ENCODE results near the gene PEX26. TPM values are rescaled to one million over a fixed set of nuclear protein-coding genes. Genes with fewer than 3 reads are reported as not detected.

PEX26 gene
- total and polyA plus RNA-seq, 2 donors (not counting 1 experiment from before 2014, with no cell fraction given): 10.9 to 33.4 TPM

- Histone ChIP-seq H3K36me3 (replicated peaks in 1 of 2; ENCODE audit: control extremely low read depth in 1 of 2, control insufficient read depth in 1 of 2, extremely low read depth in 1 of 2, insufficient read depth in 2 of 2, low read length in 1 of 2) (no peaks in the 10 kb centered on the region), H3K79me2 (ENCODE audit: control insufficient read depth, insufficient read depth, low read length) (no peaks in the 10 kb centered on the region), H3K27me3 (replicated peaks in 1 of 4; ENCODE audit: control extremely low read depth in 1 of 4, control insufficient read depth in 3 of 4, insufficient read depth in 4 of 4, low read length in 3 of 4) (peaks cover 0 to 7% (median 0%) of the 10 kb centered on the region in 4 experiments), H3K27ac (ENCODE audit: low read length in 2 of 2) (no peak overlapping the region), H3K9me3 (ENCODE audit: control extremely low read depth in 1 of 3, control insufficient read depth in 2 of 3, insufficient read depth in 1 of 3, low read length in 2 of 3) (no peaks in the 10 kb centered on the region), H2AFZ (ENCODE audit: insufficient read depth, low read depth, low read length, poor library complexity, severe bottlenecking) (no peak overlapping the region), H3K4me1 (ENCODE audit: control insufficient read depth in 2 of 2, insufficient read depth in 2 of 2, low read length in 2 of 2) (peaks cover 15% of the 10 kb centered on the region in 2 donors), H3K4me3 (ENCODE audit: control extremely low read depth in 1 of 5, extremely low read depth in 1 of 5, insufficient read depth in 1 of 5, low read depth in 2 of 5, low read length in 4 of 5) (no peak overlapping the region), H3K9ac (ENCODE audit: low read length) (no peak overlapping the region), H4K20me1 (ENCODE audit: control insufficient read depth, insufficient read depth, low read length, poor library complexity, severe bottlenecking) (no peaks in the 10 kb centered on the region), H3K4me2 (replicated peaks; ENCODE audit: low read depth, low read length, poor library complexity, severe bottlenecking) (no peak overlapping the region)
- ChIA-PET CTCF (no interaction called here), POLR2A (no interaction called here)
- H3K4me3 Mint-ChIP-seq: no peak overlapping the region
- DNase-seq: no peak
- WGBS (ENCODE audit: insufficient coverage): 94% methylated on average over 5 of the region's 9 CpGs
- H3K27me3 Mint-ChIP-seq: peaks cover 7% of the 10 kb centered on the region
- H3K4me1 Mint-ChIP-seq: peaks cover 21% of the 10 kb centered on the region
- H3K27ac Mint-ChIP-seq: no peak overlapping the region
- intact Hi-C loops (cut with micrococcal nuclease): no loop called here
- H3K9me3 Mint-ChIP-seq (ENCODE audit: insufficient read depth): no peaks in the 10 kb centered on the region
- ATAC-seq (ENCODE audit: low read depth): no peak
- no peak for TF ChIP-seq CTCF (IDR thresholded peaks at IDR 0.05)
- TF ChIP-seq EZH2 (IDR thresholded peaks at IDR 0.05; ENCODE audit: borderline replicate concordance, insufficient read depth, low read depth, low read length, poor library complexity, severe bottlenecking): no peak
Observed at GRCh38 chr22:18118345-18118915, 40.6 kb downstream of the PEX26 start.

- Histone ChIP-seq H3K4me2 (replicated peaks; ENCODE audit: low read depth, low read length, poor library complexity, severe bottlenecking) (no peak overlapping the region), H3K36me3 (replicated peaks in 1 of 2; ENCODE audit: control extremely low read depth in 1 of 2, control insufficient read depth in 1 of 2, extremely low read depth in 1 of 2, insufficient read depth in 2 of 2, low read length in 1 of 2) (peaks cover 0 to 2% of the 10 kb centered on the region in 2 experiments), H3K4me3 (ENCODE audit: control extremely low read depth in 1 of 5, extremely low read depth in 1 of 5, insufficient read depth in 1 of 5, low read depth in 2 of 5, low read length in 4 of 5) (no peak overlapping the region), H4K20me1 (ENCODE audit: control insufficient read depth, insufficient read depth, low read length, poor library complexity, severe bottlenecking) (no peaks in the 10 kb centered on the region), H3K9me3 (ENCODE audit: control extremely low read depth in 1 of 3, control insufficient read depth in 2 of 3, insufficient read depth in 1 of 3, low read length in 2 of 3) (no peaks in the 10 kb centered on the region), H3K27me3 (replicated peaks in 1 of 4; ENCODE audit: control extremely low read depth in 1 of 4, control insufficient read depth in 3 of 4, insufficient read depth in 4 of 4, low read length in 3 of 4) (no peaks in the 10 kb centered on the region), H3K9ac (ENCODE audit: low read length) (no peak overlapping the region), H2AFZ (ENCODE audit: insufficient read depth, low read depth, low read length, poor library complexity, severe bottlenecking) (no peak overlapping the region), H3K79me2 (ENCODE audit: control insufficient read depth, insufficient read depth, low read length) (no peaks in the 10 kb centered on the region), H3K27ac (ENCODE audit: low read length in 2 of 2) (no peak overlapping the region), H3K4me1 (ENCODE audit: control insufficient read depth in 2 of 2, insufficient read depth in 2 of 2, low read length in 2 of 2) (peaks cover 4% of the 10 kb centered on the region in 2 donors)
- DNase-seq: no peak
- intact Hi-C loops (cut with micrococcal nuclease): no loop called here
- CTCF ChIA-PET: no interaction called here
- no peak for ATAC-seq (ENCODE audit: low read depth)
- Mint-ChIP-seq H3K27me3 (no peaks in the 10 kb centered on the region), H3K4me3 (no peak overlapping the region), H3K27ac (no peak overlapping the region), H3K4me1 (peaks cover 10% of the 10 kb centered on the region), H3K9me3 (ENCODE audit: insufficient read depth) (no peaks in the 10 kb centered on the region)
- POLR2A ChIA-PET: no interaction called here
- 32% methylated on average over 6 of the region's 18 CpGs for WGBS (ENCODE audit: insufficient coverage)
- TF ChIP-seq CTCF (IDR thresholded peaks at IDR 0.05): no peak
- no peak for TF ChIP-seq EZH2 (IDR thresholded peaks at IDR 0.05; ENCODE audit: borderline replicate concordance, insufficient read depth, low read depth, low read length, poor library complexity, severe bottlenecking)
Observed at GRCh38 chr22:18119409-18120110, 41.8 kb downstream of the PEX26 start.

Measured in B cell (primary cell).